AG09309 (cell line): Measurements from ENCODE around the gene MAGEB6.

Experiments
- DNase-seq: peaks from one replicate; pipeline ENCODE4 v3.0.0-alpha.2; 2010; ENCODE audit warnings: low read depth
- H3K4me3 ChIP-seq: 2 replicates; pipeline ENCODE4 v1.5.1; 2011; ENCODE audit warnings: mild to moderate bottlenecking, low read depth, low read length, moderate library complexity; ENCODE audit not compliant: control insufficient read depth
- CTCF ChIP-seq: IDR thresholded peaks from 2 replicates; pipeline ENCODE4 v1.5.1; 2011; ENCODE audit warnings: mild to moderate bottlenecking, low read depth, low read length, inconsistent platforms; ENCODE audit not compliant: insufficient read depth, control insufficient read depth; ENCODE audit errors: missing control alignments

The MAGEB6 gene

GRCh38 chrX:26219351-26219750 lies 27.1 kb downstream of the MAGEB6 start:
- DNase-seq, result no peak
- H3K4me3 ChIP-seq, result no peak overlapping the region
- TF ChIP-seq CTCF, result no peak

DNA sequence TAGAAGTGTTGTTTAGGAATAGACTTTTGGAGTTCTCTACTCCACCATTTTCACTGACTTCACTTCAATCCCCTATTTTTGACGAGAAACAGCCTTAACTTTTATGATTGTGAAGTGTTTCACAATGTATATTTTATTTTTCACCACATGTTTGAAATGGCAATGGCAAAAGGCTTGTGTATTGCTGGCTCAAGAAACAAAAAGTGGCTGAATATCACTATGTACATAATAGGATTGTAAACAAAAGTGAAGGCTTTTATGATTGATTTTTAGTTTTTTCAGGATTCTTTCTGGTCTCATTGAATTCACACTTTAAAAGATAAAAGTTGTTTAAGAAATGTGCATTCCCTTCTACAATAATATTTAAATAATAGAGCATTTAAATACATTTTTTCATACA lies 41.9 kb downstream of the MAGEB6 start:
- no peak overlapping the region for H3K4me3 ChIP-seq
- DNase-seq, result no peak
- no peak for TF ChIP-seq CTCF
